AG04450 (cell line): ENCODE data around the gene HCRT. TPM values are rescaled to one million over a fixed set of nuclear protein-coding genes. Genes with fewer than 3 reads are reported as not detected.
"Not testable (repeated sequence)": the region's sequence is repeated elsewhere in the genome, so short reads cannot be mapped to it uniquely, and the experiment has no call there.

ENCODE experiments used
- CTCF ChIA-PET: fragments of 300-600, 350-600 bp; formaldehyde crosslinking; extraction: SDS; loops from one replicate; lab custom pipeline; 2022; ENCODE audit warnings: antibody characterized with exemption, inconsistent platforms; lab: Charles Lee
- POLR2A ChIA-PET: fragments of 350-600 bp; formaldehyde crosslinking; extraction: SDS; loops from one replicate; lab custom pipeline; 2021; ENCODE audit warnings: antibody characterized with exemption, inconsistent platforms; lab: Yijun Ruan, JAX
- DNase-seq: peaks from one replicate; pipeline ENCODE4 v3.0.0-alpha.2; 2011; ENCODE audit warnings: low read depth, low spot score
- H3K27ac ChIP-seq: one replicate; pipeline ENCODE4 v1.5.1; 2012; ENCODE audit warnings: low read depth, low read length, control low read depth
- H3K27me3 ChIP-seq: one replicate; pipeline ENCODE4 v1.6.0; 2012; ENCODE audit warnings: low read length; ENCODE audit not compliant: control insufficient read depth, insufficient read depth
- H3K4me3 ChIP-seq: 2 replicates; pipeline ENCODE4 v1.5.1; 2011; ENCODE audit warnings: mild to moderate bottlenecking, low read depth, low read length, control low read depth
- H3K9me3 ChIP-seq: 2 replicates; pipeline ENCODE4 v1.5.1; 2012; ENCODE audit warnings: low read length; ENCODE audit not compliant: control insufficient read depth, insufficient read depth
- polyA plus RNA-seq: library from polyadenylated mRNA; depleted of rRNA; stranded (reverse); fragments of >200 nt; gene quantifications from 2 replicates; pipeline ENCODE4 v1.2.3, GENCODE V29; 2011
- TF ChIP-seq, protein P1 (sequence below): IDR thresholded peaks from 2 replicates; pipeline ENCODE4 v1.5.1; 2011; ENCODE audit warnings: low read depth, low read length, control low read depth, inconsistent platforms

Gene HCRT
- polyA plus RNA-seq, 1 experiment: not detected

- CTCF ChIA-PET: interaction anchor here (1.5 kb wide), 1 partner anchor 8 kb away, joined by 18 read pairs; no protein-coding TSS in a partner anchor
Observed at GRCh38 chr17:42214156-42214555, 28.9 kb upstream of the HCRT start.

DNA sequence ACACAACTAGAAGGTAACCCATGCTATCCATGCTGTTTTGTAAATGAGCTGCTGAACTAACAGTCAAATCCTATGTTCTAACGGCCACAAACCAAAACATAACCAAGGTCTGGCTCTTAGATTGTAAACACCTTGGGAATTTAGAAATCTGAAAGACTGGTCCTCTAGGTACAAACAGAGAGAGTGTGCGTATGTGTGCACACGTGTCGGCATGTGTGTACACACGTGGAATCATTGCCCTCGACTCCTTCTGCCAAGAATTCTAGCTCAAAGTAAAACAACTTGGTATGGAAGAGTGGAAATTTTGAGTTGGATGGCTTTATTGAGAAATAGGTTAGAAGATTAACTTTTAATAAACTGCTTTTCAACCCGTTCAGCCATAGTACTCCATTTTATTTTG is 27.1 kb upstream of the HCRT start:
- Histone ChIP-seq H3K4me3 (no peak overlapping the region), H3K27me3 (no peaks in the 10 kb centered on the region), H3K9me3 (no peaks in the 10 kb centered on the region), H3K27ac (no peak overlapping the region)
- ChIA-PET CTCF (interaction anchor here (1.6 kb wide), 1 partner anchor 10 kb away, joined by 9 read pairs; no protein-coding TSS in a partner anchor), POLR2A (no interaction called here)
- no peak for DNase-seq
- TF ChIP-seq, protein P1, sequence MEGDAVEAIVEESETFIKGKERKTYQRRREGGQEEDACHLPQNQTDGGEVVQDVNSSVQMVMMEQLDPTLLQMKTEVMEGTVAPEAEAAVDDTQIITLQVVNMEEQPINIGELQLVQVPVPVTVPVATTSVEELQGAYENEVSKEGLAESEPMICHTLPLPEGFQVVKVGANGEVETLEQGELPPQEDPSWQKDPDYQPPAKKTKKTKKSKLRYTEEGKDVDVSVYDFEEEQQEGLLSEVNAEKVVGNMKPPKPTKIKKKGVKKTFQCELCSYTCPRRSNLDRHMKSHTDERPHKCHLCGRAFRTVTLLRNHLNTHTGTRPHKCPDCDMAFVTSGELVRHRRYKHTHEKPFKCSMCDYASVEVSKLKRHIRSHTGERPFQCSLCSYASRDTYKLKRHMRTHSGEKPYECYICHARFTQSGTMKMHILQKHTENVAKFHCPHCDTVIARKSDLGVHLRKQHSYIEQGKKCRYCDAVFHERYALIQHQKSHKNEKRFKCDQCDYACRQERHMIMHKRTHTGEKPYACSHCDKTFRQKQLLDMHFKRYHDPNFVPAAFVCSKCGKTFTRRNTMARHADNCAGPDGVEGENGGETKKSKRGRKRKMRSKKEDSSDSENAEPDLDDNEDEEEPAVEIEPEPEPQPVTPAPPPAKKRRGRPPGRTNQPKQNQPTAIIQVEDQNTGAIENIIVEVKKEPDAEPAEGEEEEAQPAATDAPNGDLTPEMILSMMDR: no peak

More at GRCh38 chr17:42214156-42214555, 28.9 kb upstream of the HCRT start:
- TF ChIP-seq, protein P1: no peak
- no peaks in the 10 kb centered on the region for H3K9me3 ChIP-seq
- POLR2A ChIA-PET: no interaction called here
- no peaks in the 10 kb centered on the region for H3K27me3 ChIP-seq
- H3K4me3 ChIP-seq: no peak overlapping the region
- DNase-seq: no peak
- no peak overlapping the region for H3K27ac ChIP-seq

- CTCF ChIA-PET: interaction anchor here (1.6 kb wide), 1 partner anchor 10 kb away, joined by 9 read pairs; no protein-coding TSS in a partner anchor
- H3K4me3 ChIP-seq, H3K27me3 ChIP-seq, H3K27ac ChIP-seq, DNase-seq, POLR2A ChIA-PET, H3K9me3 ChIP-seq: not testable (repeated sequence)
Observed at GRCh38 chr17:42211921-42212341, 26.7 kb upstream of the HCRT start.

DNA sequence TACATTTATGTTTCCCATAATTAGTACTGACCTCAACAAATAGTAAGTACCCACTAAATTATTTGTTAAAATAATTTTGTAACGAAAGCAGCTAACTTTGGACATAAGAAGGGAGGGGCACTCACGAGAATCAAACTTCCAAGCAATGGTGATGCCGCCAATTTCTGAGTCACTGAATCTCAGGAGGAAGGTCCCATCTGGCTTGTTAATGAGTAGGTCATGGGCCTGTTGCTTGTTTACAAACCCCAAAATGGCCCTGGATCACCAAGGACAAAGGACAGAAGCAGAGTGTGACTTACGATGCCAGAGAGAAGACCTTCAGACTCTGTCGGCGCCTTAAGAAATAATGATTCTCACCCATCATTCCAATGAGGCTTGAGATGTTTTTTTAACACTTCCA is 24.8 kb upstream of the HCRT start:
- Histone ChIP-seq H3K4me3 (no peak overlapping the region), H3K27me3 (no peaks in the 10 kb centered on the region), H3K9me3 (no peaks in the 10 kb centered on the region), H3K27ac (no peak overlapping the region)
- ChIA-PET POLR2A (no interaction called here), CTCF (interaction anchor here (1.3 kb wide), 1 partner anchor 12 kb away, joined by 4 read pairs; no protein-coding TSS in a partner anchor)
- TF ChIP-seq, protein P1: no peak
- DNase-seq: no peak

- not testable (repeated sequence) for H3K9me3 ChIP-seq, H3K4me3 ChIP-seq, H3K27ac ChIP-seq, DNase-seq, H3K27me3 ChIP-seq
- ChIA-PET POLR2A (interaction anchor here (0.7 kb wide), 1 partner anchor 117 kb away, joined by 3 read pairs; no protein-coding TSS in a partner anchor), CTCF (interaction anchor here (3.2 kb wide), 1 partner anchor 16 kb away, joined by 15 read pairs; no protein-coding TSS in a partner anchor)
Observed at GRCh38 chr17:42206153-42206612, 20.9 kb upstream of the HCRT start.

DNA sequence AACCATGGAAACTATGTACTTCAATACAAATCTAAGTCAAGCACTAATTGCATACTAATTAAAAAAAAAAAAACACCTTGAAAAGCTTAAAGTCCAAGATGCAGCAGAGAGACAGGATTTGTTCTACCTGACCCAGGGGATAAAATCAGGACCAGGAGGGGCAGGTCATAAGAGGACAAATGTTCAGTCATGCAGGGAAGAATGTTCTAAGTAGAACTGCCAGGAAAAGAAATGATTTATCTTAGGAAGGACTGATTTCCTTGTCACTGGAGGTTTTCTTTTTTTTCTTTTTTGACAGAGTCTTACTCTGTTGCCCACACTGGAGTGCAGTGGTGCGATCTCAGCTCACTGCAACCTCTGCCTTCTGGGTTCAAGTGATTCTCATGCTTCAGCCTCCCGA is 18.1 kb upstream of the HCRT start:
- no peaks in the 10 kb centered on the region for H3K27me3 ChIP-seq
- H3K9me3 ChIP-seq: no peaks in the 10 kb centered on the region
- TF ChIP-seq, protein P1: no peak
- ChIA-PET POLR2A (interaction anchor here (0.6 kb wide), 1 partner anchor 72 kb away, joined by 7 read pairs; no protein-coding TSS in a partner anchor), CTCF (interaction anchor here (1.5 kb wide), 1 partner anchor 19 kb away, joined by 5 read pairs; no protein-coding TSS in a partner anchor)
- no peak for DNase-seq
- H3K4me3 ChIP-seq: no peak overlapping the region
- H3K27ac ChIP-seq: no peak overlapping the region
